Measurements from ENCODE around the gene DIS3L2.

DNA sequence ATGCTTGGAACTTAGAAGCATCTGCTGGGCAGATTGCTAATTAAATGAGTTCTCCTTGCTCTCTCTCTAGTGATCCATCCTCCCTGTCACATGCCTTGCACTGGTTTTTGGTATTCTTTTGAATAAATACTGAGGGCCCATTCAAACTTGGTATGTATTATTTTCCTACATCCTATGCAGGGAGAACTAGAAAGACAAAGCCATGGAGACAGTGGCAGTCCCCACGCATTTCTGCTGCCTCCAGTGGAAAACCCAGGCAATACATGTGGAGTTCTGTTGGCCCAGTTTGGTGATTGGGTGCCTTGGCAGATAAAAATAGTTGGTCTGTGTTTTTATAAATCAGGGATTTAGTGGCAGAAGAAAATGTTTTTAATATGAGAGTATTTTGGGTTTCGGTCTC lies 68.7 kb downstream of the DIS3L2 start:
- TF ChIP-seq, protein P1, sequence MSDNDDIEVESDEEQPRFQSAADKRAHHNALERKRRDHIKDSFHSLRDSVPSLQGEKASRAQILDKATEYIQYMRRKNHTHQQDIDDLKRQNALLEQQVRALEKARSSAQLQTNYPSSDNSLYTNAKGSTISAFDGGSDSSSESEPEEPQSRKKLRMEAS (CRISPR knock-in tag; IDR thresholded peaks at IDR 0.05): no peak
- TF ChIP-seq, protein P2, sequence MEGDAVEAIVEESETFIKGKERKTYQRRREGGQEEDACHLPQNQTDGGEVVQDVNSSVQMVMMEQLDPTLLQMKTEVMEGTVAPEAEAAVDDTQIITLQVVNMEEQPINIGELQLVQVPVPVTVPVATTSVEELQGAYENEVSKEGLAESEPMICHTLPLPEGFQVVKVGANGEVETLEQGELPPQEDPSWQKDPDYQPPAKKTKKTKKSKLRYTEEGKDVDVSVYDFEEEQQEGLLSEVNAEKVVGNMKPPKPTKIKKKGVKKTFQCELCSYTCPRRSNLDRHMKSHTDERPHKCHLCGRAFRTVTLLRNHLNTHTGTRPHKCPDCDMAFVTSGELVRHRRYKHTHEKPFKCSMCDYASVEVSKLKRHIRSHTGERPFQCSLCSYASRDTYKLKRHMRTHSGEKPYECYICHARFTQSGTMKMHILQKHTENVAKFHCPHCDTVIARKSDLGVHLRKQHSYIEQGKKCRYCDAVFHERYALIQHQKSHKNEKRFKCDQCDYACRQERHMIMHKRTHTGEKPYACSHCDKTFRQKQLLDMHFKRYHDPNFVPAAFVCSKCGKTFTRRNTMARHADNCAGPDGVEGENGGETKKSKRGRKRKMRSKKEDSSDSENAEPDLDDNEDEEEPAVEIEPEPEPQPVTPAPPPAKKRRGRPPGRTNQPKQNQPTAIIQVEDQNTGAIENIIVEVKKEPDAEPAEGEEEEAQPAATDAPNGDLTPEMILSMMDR (IDR thresholded peaks at IDR 0.05): no peak; the same call in 1 of the 2 replicates
- TF ChIP-seq NR1H2 (CRISPR knock-in tag; IDR thresholded peaks at IDR 0.05): no peak
- no peak for TF ChIP-seq ZNF263 (CRISPR knock-in tag; IDR thresholded peaks at IDR 0.05; ENCODE audit: low read depth)
- no peak for TF ChIP-seq JUN (CRISPR knock-in tag; IDR thresholded peaks at IDR 0.05)
- TF ChIP-seq TP53 (CRISPR knock-in tag; IDR thresholded peaks at IDR 0.05): no peak
- TF ChIP-seq NR3C1 (CRISPR knock-in tag; conservative IDR thresholded peaks at IDR 0.05; ENCODE audit: low read depth): no peak
- TF ChIP-seq FOXJ3 (CRISPR knock-in tag; IDR thresholded peaks at IDR 0.05; ENCODE audit: borderline replicate concordance): no peak
- no peak for TF ChIP-seq ZNF219 (CRISPR knock-in tag; IDR thresholded peaks at IDR 0.05; ENCODE audit: borderline replicate concordance)
- no peak for TF ChIP-seq FOXP1 (CRISPR knock-in tag; IDR thresholded peaks at IDR 0.05; ENCODE audit: borderline replicate concordance)
- TF ChIP-seq, protein P3, sequence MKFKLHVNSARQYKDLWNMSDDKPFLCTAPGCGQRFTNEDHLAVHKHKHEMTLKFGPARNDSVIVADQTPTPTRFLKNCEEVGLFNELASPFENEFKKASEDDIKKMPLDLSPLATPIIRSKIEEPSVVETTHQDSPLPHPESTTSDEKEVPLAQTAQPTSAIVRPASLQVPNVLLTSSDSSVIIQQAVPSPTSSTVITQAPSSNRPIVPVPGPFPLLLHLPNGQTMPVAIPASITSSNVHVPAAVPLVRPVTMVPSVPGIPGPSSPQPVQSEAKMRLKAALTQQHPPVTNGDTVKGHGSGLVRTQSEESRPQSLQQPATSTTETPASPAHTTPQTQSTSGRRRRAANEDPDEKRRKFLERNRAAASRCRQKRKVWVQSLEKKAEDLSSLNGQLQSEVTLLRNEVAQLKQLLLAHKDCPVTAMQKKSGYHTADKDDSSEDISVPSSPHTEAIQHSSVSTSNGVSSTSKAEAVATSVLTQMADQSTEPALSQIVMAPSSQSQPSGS (CRISPR knock-in tag; IDR thresholded peaks at IDR 0.05; ENCODE audit: borderline replicate concordance, low read depth): no peak
- TF ChIP-seq NFE2L1 (CRISPR knock-in tag; IDR thresholded peaks at IDR 0.05): no peak
- no peak for TF ChIP-seq SMAD4 (CRISPR knock-in tag; IDR thresholded peaks at IDR 0.05)

All from WTC11 (cell line).